Effector memory CD8-positive, alpha-beta T cell (primary cell): Measurements from ENCODE around the gene ODAD4.

Experiments
- ATAC-seq: fragments of 150-1000 bp; cut with Tn5 transposase; replicated peaks from 2 replicates; pipeline ENCODE4 v1.10.0; 2021; ENCODE audit warnings: mild to moderate bottlenecking, moderate library complexity
- DNase-seq, 3 experiments: peaks; one replicate each; pipeline ENCODE4 v3.0.0; 2021
- H3K27ac Mint-ChIP-seq, 2 donors: one replicate each; pipeline ENCODE4 v1.8.0; 2022; ENCODE audit warnings: mild to moderate bottlenecking in 2 of 2, mixed read lengths in 2 of 2, moderate library complexity in 2 of 2
- H3K27me3 Mint-ChIP-seq, 2 donors: one replicate each; pipeline ENCODE4 v1.8.0; 2022; ENCODE audit warnings: mixed read lengths in 2 of 2
- H3K36me3 Mint-ChIP-seq: one replicate; pipeline ENCODE4 v1.8.0; 2022; ENCODE audit warnings: mild to moderate bottlenecking, moderate library complexity, mixed read lengths; ENCODE audit not compliant: insufficient read depth
- H3K4me1 Mint-ChIP-seq, 2 donors: one replicate each; pipeline ENCODE4 v1.8.0; 2022; ENCODE audit warnings: low read depth in 2 of 2, mixed read lengths in 2 of 2
- H3K4me3 Mint-ChIP-seq, 2 donors: one replicate each; pipeline ENCODE4 v1.8.0; 2022; ENCODE audit warnings: mild to moderate bottlenecking in 2 of 2, mixed read lengths in 2 of 2, moderate library complexity in 2 of 2
- H3K9me3 Mint-ChIP-seq, 2 donors: one replicate each; pipeline ENCODE4 v1.8.0; 2022; ENCODE audit warnings: mixed read lengths in 2 of 2

The ODAD4 gene

GRCh38 chr17:41939044-41939692, 8.8 kb downstream of the ODAD4 start:
- Mint-ChIP-seq H3K27me3 (peaks cover 4 to 28% of the 10 kb centered on the region in 2 donors), H3K4me3 (no peak overlapping the region), H3K9me3 (no peaks in the 10 kb centered on the region), H3K27ac (peak overlapping the region in 1 of 2 donors; percentile 38), H3K36me3 (peaks cover 7% of the 10 kb centered on the region), H3K4me1 (no peaks in the 10 kb centered on the region)
- DNase-seq = no peak
- no peak for ATAC-seq

DNA sequence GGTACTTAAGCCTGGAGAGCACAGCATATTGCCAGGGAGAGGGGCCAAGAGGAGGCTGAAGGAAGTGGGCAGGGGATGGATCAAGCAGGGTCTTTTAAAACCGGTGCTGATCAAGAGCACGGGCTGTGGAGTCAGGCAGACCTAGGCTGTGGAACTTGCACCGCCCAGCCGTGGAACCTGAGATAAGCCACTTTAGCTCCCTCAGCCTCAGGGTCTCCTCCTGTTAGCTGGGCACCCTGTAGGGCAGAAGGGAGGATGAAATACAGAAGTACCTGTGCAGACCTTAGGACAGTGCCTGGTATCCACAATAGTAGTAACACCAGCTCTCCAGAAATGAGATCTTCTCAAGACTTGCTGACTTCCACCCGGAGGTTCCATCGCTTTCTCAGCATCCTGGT, 9.3 kb downstream of the ODAD4 start:
- Mint-ChIP-seq H3K9me3 (no peaks in the 10 kb centered on the region), H3K36me3 (peaks cover 7% of the 10 kb centered on the region), H3K27ac (no peak overlapping the region), H3K4me1 (no peaks in the 10 kb centered on the region), H3K4me3 (no peak overlapping the region), H3K27me3 (peaks cover 1 to 28% of the 10 kb centered on the region in 2 donors)
- DNase-seq = no peak
- ATAC-seq = no peak

- no peak overlapping the region for H3K27ac Mint-ChIP-seq
- ATAC-seq (no peak), DNase-seq (no peak)
- H3K4me3 Mint-ChIP-seq = no peak overlapping the region
- H3K27me3 Mint-ChIP-seq = peaks cover 0 to 28% of the 10 kb centered on the region in 2 donors
- H3K4me1 Mint-ChIP-seq = no peaks in the 10 kb centered on the region
- H3K9me3 Mint-ChIP-seq = no peaks in the 10 kb centered on the region
- H3K36me3 Mint-ChIP-seq = peaks cover 7% of the 10 kb centered on the region
Observed at GRCh38 chr17:41941168-41941567, 10.8 kb downstream of the ODAD4 start.

- ATAC-seq (no peak), DNase-seq (no peak)
- Mint-ChIP-seq H3K27me3 (peaks cover 0 to 28% of the 10 kb centered on the region in 2 donors), H3K36me3 (peaks cover 7% of the 10 kb centered on the region), H3K4me1 (no peaks in the 10 kb centered on the region), H3K27ac (no peak overlapping the region), H3K9me3 (no peaks in the 10 kb centered on the region), H3K4me3 (no peak overlapping the region)
Observed at GRCh38 chr17:41942626-41943373, 12.4 kb downstream of the ODAD4 start.

- Mint-ChIP-seq H3K4me1 (no peaks in the 10 kb centered on the region), H3K27ac (no peak overlapping the region), H3K4me3 (no peak overlapping the region), H3K9me3 (no peaks in the 10 kb centered on the region), H3K27me3 (peaks cover 0 to 24% of the 10 kb centered on the region in 2 donors), H3K36me3 (peaks cover 11% of the 10 kb centered on the region)
- ATAC-seq (no peak), DNase-seq (no peak)
Observed at GRCh38 chr17:41943492-41943891, 13.1 kb downstream of the ODAD4 start.

DNA sequence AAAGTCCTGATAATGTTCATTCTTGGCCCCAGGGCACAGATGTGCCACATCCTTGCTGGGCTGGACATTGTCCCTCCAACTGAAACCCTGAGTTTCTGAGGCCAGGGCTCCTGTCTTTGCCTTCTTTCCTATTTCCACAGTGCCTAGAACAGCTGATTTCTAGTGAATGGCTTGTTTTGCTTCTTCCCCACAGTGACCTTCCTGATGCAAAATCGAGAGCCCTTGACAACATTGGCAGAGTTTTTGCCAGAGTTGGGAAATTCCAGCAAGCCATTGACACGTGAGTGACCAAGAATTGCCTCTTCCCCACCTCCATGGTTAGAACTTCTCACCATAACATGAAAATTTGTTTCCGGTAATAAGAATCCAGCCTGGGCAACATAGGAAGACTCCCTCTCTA, 14.5 kb downstream of the ODAD4 start:
- H3K9me3 Mint-ChIP-seq = no peaks in the 10 kb centered on the region
- ATAC-seq = no peak
- no peak for DNase-seq
- no peak overlapping the region for H3K4me3 Mint-ChIP-seq
- H3K4me1 Mint-ChIP-seq = no peaks in the 10 kb centered on the region
- H3K36me3 Mint-ChIP-seq = peaks cover 8% of the 10 kb centered on the region
- H3K27me3 Mint-ChIP-seq = peaks cover 0 to 16% of the 10 kb centered on the region in 2 donors
- no peak overlapping the region for H3K27ac Mint-ChIP-seq

GRCh38 chr17:41948762-41949460, 18.5 kb downstream of the ODAD4 start:
- Mint-ChIP-seq H3K27me3 (no peaks in the 10 kb centered on the region), H3K9me3 (no peaks in the 10 kb centered on the region), H3K27ac (no peak overlapping the region), H3K4me3 (no peak overlapping the region), H3K4me1 (no peaks in the 10 kb centered on the region), H3K36me3 (peaks cover 5% of the 10 kb centered on the region)
- DNase-seq (no peak), ATAC-seq (no peak)

GRCh38 chr17:41956522-41956921, 26.1 kb downstream of the ODAD4 start:
- Mint-ChIP-seq H3K9me3 (no peaks in the 10 kb centered on the region), H3K27me3 (peaks cover 0 to 10% of the 10 kb centered on the region in 2 donors), H3K4me1 (no peaks in the 10 kb centered on the region), H3K36me3 (peaks cover 4% of the 10 kb centered on the region), H3K27ac (no peak overlapping the region), H3K4me3 (no peak overlapping the region)
- DNase-seq (no peak), ATAC-seq (no peak)

- H3K9me3 Mint-ChIP-seq = no peaks in the 10 kb centered on the region
- H3K27me3 Mint-ChIP-seq = peaks cover 0 to 10% of the 10 kb centered on the region in 2 donors
- no peak for DNase-seq
- H3K4me3 Mint-ChIP-seq = no peak overlapping the region
- no peaks in the 10 kb centered on the region for H3K4me1 Mint-ChIP-seq
- H3K27ac Mint-ChIP-seq = no peak overlapping the region
- H3K36me3 Mint-ChIP-seq = peaks cover 4% of the 10 kb centered on the region
- ATAC-seq = no peak
Observed at GRCh38 chr17:41957031-41957868, 26.8 kb downstream of the ODAD4 start.

GRCh38 chr17:41957869-41958439, 27.5 kb downstream of the ODAD4 start:
- no peaks in the 10 kb centered on the region for H3K9me3 Mint-ChIP-seq
- DNase-seq (no peak), ATAC-seq (no peak)
- no peak overlapping the region for H3K27ac Mint-ChIP-seq
- H3K27me3 Mint-ChIP-seq = peaks cover 0 to 10% of the 10 kb centered on the region in 2 donors
- no peaks in the 10 kb centered on the region for H3K4me1 Mint-ChIP-seq
- H3K36me3 Mint-ChIP-seq = peaks cover 4% of the 10 kb centered on the region
- no peak overlapping the region for H3K4me3 Mint-ChIP-seq

DNA sequence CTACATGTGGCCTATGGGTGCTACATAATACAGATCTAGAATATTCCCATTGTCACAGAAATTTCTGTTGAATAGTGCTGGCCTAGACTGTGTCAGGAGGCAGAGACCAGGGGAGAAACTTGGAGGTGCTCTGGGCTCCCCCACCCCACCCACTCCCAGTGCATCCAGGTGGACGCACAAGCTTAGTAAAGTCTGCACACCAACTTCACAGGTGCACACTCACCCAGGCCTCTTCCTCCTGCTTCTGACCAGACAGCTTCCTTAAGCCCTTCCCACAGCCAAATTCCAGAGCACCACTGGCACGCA, 28.6 kb downstream of the ODAD4 start:
- H3K4me1 Mint-ChIP-seq = no peaks in the 10 kb centered on the region
- DNase-seq = no peak

DNA sequence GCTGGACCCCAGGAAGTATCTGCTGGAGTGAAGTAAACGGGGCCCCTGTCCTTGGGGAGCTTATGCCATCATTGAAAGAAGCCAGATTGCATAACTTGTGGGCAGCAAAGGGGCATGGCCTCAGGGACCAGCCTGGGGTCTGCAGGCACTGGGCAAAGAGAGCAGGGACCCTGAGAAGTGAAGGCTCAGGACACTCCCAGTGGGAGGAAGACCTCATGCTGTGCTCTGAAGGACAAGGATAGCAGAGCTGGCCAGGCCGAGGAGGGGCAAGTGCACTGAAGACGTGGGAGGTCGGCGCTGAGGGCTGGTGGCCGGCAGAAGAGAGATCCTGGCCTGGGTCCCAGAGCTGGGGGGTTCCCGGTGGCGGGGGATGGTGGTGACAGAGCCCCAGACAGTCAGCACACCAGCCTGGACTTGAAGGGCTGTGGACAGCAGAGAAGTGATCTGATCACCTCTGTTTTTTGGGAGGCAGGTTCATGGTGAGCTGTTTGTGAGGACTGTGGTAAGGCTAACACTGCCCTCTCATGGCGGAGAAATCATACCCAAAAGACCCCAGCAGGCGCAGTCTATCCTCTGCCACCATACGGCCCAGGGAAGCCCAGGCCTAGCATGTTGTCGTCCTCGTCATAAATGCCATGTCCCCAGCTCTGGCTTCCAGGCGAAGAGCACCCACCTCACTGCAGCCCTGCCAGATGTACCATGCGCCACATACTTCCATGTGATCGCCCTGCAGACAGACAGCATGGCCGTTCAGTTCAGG, 29.1 kb downstream of the ODAD4 start:
- H3K36me3 Mint-ChIP-seq = peaks cover 4% of the 10 kb centered on the region
- peaks cover 0 to 10% of the 10 kb centered on the region in 2 donors for H3K27me3 Mint-ChIP-seq
- H3K4me1 Mint-ChIP-seq = no peaks in the 10 kb centered on the region
- no peak for DNase-seq
- H3K4me3 Mint-ChIP-seq = no peak overlapping the region
- H3K9me3 Mint-ChIP-seq = no peaks in the 10 kb centered on the region
- H3K27ac Mint-ChIP-seq = peak overlapping the region in 1 of 2 donors; percentile 49
- ATAC-seq = no peak

More for the DNA sequence above, 28.6 kb downstream of the ODAD4 start:
- no peaks in the 10 kb centered on the region for H3K9me3 Mint-ChIP-seq
- H3K4me3 Mint-ChIP-seq = no peak overlapping the region
- H3K36me3 Mint-ChIP-seq = peaks cover 4% of the 10 kb centered on the region
- no peak for ATAC-seq
- H3K27ac Mint-ChIP-seq = no peak overlapping the region
- peaks cover 0 to 10% of the 10 kb centered on the region in 2 donors for H3K27me3 Mint-ChIP-seq
